Stimulated activated CD4-positive, alpha-beta T cell treated with anti-CD3 and anti-CD28 coated beads, Interleukin-1b, Interleukin-23, amount 100 ng/mL, for 24 hours (primary cell): ENCODE results near the gene SYNCRIP.
"Not testable (repeated sequence)": the region's sequence is repeated elsewhere in the genome, so short reads cannot be mapped to it uniquely, and the experiment has no call there.

Experiments
- DNase-seq, 4 experiments: peaks; one replicate each; pipeline ENCODE4 v3.0.0-alpha.2; 2020; ENCODE audit warnings: low read depth in 4 of 4, low spot score in 1 of 4

The SYNCRIP gene

DNA sequence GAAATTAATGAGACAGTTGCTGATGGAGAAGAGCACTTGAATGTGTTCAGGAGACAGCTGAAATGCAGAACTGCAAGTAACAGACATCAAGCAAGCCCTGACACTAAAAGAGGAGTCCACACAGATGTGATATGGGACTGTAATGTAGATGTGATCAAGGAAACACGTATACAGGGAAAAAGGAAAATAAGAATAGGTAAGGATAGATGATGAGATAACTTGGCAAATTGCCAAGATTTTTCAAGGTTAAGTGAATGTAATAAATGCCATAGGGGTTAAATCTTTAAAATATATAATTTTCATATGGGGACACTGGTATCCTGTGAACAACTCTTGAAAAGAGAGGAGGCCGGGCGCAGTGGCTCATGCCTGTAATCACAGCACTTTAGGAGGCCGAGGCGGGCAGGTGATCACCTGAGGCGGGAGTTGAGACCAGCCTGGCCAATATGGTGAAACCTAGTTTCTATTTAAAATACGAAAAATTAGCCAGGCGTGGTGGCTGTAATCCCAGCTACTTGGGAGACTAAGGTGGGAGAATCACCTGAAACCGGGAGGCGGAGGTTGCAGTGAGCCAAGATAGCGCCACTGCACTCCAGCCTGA is 41.9 kb downstream of the SYNCRIP start:
- no peak for DNase-seq

DNA sequence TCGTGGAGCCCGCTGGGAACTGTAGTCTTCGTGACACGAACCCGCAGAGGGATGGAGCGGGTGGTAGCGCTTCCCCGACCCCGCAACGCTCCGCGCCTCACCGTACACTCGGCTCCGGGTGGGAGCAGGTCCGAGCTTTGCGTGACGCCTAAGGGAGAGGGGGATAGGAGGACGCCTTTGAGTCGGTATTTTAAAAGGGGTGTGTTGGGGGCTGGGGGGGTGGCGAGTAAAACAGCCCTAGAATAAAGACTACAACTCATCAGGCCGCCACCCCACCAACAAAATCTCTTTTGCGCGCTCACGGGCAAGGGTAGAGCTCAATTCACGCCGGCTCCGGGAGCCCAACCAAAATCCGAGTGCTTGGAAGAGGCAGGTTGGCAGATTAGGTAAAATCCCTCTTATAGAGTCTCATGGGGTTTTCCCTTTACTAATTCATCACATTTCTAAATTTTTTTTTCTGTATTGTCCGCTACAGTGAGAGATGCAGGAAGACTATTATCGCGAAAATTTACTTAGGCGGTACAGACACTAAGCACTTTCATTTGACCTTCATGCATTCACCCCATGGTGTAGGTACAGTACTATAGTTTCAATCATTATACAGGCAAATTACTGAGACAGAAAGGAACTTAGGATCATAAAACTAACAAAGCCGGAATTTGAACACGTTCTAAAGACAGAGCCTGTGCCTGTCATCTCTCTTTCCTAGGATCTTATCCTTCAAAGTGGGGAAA is 48.3 kb downstream of the SYNCRIP start:
- DNase-seq: no peak

DNA sequence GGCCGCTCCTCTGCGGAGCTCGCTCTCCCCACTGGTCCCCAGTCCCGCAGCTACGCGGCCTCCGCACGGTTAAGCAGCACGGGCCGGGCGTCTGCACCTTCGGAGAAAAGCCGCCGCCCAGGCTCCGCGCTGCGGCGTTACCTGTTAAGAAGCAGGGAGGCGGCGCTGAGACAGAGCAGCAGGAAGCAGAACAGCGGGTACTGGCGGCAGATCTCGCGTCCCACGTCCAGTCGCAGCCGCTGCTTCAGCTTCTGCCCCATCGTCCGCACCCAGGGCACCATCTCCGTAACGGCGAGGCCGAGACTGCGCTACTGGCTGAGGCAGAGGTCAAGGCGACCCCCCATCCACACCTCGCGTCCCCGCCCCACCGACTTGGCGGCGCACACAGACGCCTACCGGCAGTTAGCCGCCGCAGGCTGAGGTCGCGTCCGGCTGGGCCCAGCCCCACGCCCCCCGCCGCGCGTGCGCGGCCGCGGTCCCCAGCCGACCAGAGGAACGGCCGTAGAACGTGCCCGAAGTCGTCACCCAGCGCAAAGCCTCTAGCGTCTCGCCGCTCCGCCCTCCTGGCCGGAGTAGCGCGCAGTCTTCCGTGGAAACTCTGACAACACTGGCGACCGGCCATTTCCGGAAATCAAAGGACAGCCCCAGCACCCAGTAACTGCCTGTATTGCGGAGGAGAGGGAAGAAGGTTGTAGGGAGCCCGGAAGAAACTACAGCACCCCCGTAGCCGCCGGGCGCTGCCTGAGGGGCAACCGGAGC is 49.1 kb downstream of the SYNCRIP start, which contains the start of gene SNX14:
Gene SNX14 (minus strand): TSS at position 421 of the 759 bp plus-strand sequence. CDS start 140 bp downstream, at position 281.
- peak; percentile 40 to 69 (median 52) for DNase-seq

GRCh38 chr6:85592033-85592432 is 50.7 kb downstream of the SYNCRIP start:
- no peak for DNase-seq

GRCh38 chr6:85591207-85591606 is 51.5 kb downstream of the SYNCRIP start:
- DNase-seq: no peak

DNA sequence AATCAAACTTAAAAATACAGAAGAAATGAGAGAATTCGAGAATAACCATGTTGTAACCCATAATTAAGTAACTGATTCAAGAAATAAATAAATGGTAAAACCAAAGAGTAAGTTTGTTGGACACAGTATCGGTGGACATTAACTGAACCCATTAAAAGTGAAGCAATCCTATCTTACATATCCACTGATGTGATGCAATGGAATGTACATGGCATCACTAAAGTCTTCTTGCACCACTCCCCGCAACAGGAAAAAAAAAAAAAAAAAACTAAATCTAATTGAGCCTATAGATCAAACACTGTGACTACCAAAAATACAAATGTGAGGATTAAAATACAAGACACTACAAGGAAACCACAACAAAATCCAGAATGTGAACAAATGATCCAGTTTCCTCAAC is 56.9 kb downstream of the SYNCRIP start:
- no peak for DNase-seq

- DNase-seq: not testable (repeated sequence)
Measured at GRCh38 chr6:85582832-85583231, 59.9 kb downstream of the SYNCRIP start.

DNA sequence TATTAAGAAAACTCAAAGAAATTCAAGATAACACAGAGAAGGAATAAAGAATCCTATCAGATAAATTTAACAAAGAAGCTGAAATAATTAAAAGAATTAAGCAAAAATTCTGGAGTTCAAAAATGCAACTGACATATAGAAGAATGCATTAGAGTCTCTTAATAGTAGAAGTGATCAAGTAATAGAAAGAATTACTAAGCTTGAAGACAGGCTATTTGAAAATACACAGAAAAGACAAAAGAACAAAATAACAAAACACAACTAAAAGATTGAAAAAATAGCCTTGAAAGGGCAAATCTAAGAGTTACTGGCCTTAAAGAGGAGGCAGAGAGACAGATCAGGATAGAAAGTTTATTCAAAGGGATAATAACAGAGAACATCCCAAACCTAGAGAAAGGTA is 61.1 kb downstream of the SYNCRIP start:
- DNase-seq: no peak

DNA sequence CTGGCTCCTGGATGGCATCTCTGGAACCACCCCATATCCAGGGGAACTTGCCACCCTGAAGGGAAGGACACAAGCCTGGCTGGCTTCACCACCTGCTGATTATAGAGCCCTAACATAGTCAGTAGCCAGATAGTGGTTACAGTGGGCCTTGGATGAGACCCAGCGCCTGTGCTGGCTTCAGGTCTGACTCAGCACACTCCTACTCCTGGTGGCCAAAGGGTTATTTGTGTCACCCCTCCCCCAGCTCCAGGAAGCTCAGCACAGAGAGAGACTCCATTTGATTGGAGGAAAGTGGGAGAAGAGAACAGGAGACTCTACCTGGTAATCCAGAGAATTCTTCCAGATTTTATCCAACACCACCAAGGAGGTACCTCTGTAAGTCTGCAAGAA is 61.8 kb downstream of the SYNCRIP start:
- no peak for DNase-seq

DNA sequence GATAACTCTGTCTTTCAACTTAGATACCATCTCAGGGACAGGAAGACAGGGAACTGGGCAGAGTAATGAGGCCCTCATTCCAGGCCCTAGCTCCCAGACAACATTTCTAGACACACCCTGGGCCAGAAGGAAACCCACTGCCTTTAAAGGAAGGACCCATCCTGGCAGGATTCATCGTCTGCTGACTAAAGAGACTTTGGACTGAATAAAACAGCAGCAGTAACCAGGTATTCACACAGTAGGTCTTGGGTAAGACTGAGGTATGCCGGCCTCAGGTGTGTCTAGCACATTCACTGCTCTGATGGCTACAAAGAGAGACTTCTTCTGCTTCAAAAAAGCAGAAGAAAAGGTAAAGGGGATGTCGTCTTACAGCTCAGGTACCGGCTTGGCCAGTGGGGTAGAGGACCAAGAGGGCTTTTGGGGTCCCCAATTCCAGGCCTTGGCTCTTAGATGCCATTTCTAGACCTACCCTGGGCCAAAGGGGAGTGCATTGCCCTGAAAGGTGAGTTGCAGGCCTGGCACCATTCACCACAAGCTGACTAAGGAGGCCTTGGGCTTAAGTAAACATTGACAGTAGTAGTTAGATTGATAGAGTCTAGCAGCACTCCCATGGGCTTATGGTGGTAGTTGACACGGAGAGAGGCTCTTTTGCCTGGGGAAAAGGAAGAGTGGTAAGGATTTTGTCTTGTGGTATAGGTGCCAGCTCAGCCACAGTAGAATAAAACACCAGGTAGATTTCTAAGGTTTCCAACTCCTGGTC is 62.4 kb downstream of the SYNCRIP start:
- DNase-seq: no peak

DNA sequence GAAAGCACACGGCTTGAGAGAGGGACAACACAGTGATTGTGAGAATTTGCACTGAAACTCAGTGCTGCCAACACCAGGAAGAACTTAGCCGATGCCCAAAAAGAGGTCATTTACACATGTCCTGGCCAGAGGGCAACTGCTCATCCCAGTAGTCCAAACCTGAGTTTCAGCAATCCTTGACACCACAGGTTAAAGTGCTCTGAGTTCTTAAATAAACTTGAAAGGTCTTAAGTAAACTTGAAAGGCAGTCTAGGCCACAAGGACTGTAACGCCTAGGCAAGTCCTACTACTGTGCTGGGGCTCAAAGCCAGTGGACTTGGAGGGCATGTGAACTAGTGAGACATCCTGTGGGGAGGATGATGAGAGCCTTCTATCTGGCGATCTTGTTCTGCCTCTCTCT is 63.1 kb downstream of the SYNCRIP start:
- DNase-seq: no peak

GRCh38 chr6:85576476-85576875 is 66.2 kb downstream of the SYNCRIP start:
- DNase-seq: no peak

- DNase-seq: no peak
Measured at GRCh38 chr6:85574932-85575598, 67.6 kb downstream of the SYNCRIP start.

- DNase-seq: no peak
Measured at GRCh38 chr6:85569323-85569722, 73.4 kb downstream of the SYNCRIP start.

DNA sequence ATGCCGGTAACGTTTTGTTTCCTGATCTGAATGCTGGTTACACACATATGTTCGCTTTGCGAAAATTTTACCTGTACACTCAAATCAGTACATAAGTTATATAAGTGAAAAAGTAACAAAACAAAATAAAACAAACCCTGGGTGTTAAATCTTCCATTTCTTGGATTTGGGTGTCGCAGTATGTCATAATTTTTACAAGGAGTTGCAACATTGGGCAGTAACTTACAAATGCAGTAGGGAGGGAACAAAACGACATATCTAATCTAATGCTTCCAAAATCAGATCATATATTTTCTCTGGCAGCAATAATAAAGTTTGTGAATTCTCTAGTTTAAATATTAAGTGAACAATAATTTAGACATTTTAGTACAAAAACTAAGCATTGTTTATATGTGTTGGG is 74.3 kb downstream of the SYNCRIP start:
- no peak for DNase-seq

DNA sequence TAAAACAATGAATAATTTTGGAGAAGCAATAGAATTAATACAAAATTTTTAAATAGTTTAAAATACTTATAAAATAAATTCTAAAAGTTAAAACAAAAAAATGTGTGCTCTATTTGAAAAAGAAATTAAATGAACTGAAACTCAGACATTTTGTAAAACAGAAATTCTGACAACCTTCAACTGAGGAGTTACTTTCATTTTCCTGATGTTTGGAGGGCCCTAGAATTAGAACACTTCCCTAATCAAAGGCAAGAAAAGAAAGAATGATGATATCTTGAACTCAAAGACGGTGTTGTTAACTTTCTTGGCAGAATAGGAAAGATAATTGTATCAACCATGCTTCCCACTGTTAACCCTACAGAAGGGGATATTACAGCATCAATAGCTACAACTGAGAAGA is 77.0 kb downstream of the SYNCRIP start:
- DNase-seq: no peak

- DNase-seq: not testable (repeated sequence)
Measured at GRCh38 chr6:85564223-85564622, 78.5 kb downstream of the SYNCRIP start.
